Activated CD8-positive, alpha-beta T cell treated with anti-CD3 and anti-CD28 coated beads for 36 hours (primary cell): ENCODE data around the gene LIN37. TPM values are rescaled to one million over a fixed set of nuclear protein-coding genes. Genes with fewer than 3 reads are reported as not detected.

ENCODE experiments used
- ATAC-seq: fragments of 200-7000 bp; cut with Tn5 transposase; one replicate; pipeline ENCODE4 v1.10.0; 2021; ENCODE audit warnings: mild to moderate bottlenecking, moderate library complexity
- CTCF ChIA-PET: fragments of 350-600 bp; sonication (Branson Sonifier 250); formaldehyde crosslinking; loops from one replicate; lab custom pipeline; 2021; ENCODE audit warnings: antibody characterized with exemption; lab: Charles Lee
- POLR2A ChIA-PET: fragments of 350-600 bp; sonication (Branson Sonifier 250); formaldehyde crosslinking; loops from one replicate; lab custom pipeline; 2021; ENCODE audit warnings: antibody characterized with exemption; lab: Charles Lee
- DNase-seq: peaks from one replicate; pipeline ENCODE4 v3.0.0-alpha.2; 2020
- H3K27ac Mint-ChIP-seq: one replicate; pipeline ENCODE4 v1.8.0; 2021; ENCODE audit warnings: mild to moderate bottlenecking, mixed read lengths
- H3K27me3 Mint-ChIP-seq: one replicate; pipeline ENCODE4 v1.8.0; 2021; ENCODE audit warnings: mixed read lengths
- H3K36me3 Mint-ChIP-seq: one replicate; pipeline ENCODE4 v1.8.0; 2021; ENCODE audit warnings: low read depth, mixed read lengths
- H3K4me1 Mint-ChIP-seq: one replicate; pipeline ENCODE4 v1.8.0; 2021; ENCODE audit warnings: low read depth, mixed read lengths
- H3K4me3 Mint-ChIP-seq: one replicate; pipeline ENCODE4 v1.8.0; 2021; ENCODE audit warnings: mild to moderate bottlenecking, moderate library complexity, mixed read lengths
- H3K9me3 Mint-ChIP-seq: one replicate; pipeline ENCODE4 v1.8.0; 2021; ENCODE audit warnings: mixed read lengths
- intact Hi-C: fragments of 100-400 bp; cut with micrococcal nuclease; formaldehyde crosslinking; loops from one replicate; pipeline ENCODE4 v1.10.0; 2022
- total RNA-seq, 2 experiments: library from RNA; stranded (reverse); gene quantifications; one replicate each; pipeline ENCODE4 v1.2.3, GENCODE V29; 2021
- TF ChIP-seq, protein P1 (sequence below): fragments of 200-600 bp; IDR thresholded peaks from one replicate; pipeline ENCODE4 v1.8.0; 2022; ENCODE audit warnings: antibody characterized with exemption, mild to moderate bottlenecking

LIN37 gene
- total RNA-seq, 2 experiments from 2014 or later: 4.5 to 7.8 TPM

DNA sequence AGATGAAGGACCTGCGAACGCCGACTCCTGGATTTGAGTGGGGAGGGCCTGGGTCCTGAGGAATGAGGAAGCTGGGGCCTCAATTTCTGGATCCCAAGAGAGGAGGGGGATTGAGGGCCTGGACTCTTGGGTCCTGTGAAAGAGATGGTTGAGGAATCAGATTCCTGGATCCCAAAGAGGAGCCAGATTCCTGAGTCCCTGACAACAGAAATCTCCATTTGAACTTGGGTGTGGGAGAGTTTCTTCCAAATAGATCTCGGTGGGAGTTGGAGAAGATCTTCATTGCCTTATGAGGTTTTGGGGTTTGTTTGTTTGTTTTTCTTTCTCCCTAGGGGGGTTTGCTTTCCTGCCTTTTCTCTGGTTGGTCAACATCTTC, 2.3 kb upstream of the LIN37 start:
- TF ChIP-seq, protein P1, sequence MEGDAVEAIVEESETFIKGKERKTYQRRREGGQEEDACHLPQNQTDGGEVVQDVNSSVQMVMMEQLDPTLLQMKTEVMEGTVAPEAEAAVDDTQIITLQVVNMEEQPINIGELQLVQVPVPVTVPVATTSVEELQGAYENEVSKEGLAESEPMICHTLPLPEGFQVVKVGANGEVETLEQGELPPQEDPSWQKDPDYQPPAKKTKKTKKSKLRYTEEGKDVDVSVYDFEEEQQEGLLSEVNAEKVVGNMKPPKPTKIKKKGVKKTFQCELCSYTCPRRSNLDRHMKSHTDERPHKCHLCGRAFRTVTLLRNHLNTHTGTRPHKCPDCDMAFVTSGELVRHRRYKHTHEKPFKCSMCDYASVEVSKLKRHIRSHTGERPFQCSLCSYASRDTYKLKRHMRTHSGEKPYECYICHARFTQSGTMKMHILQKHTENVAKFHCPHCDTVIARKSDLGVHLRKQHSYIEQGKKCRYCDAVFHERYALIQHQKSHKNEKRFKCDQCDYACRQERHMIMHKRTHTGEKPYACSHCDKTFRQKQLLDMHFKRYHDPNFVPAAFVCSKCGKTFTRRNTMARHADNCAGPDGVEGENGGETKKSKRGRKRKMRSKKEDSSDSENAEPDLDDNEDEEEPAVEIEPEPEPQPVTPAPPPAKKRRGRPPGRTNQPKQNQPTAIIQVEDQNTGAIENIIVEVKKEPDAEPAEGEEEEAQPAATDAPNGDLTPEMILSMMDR: no peak
- DNase-seq (no peak), ATAC-seq (no peak)
- Mint-ChIP-seq H3K27ac (peak overlapping the region; percentile 97), H3K27me3 (no peaks in the 10 kb centered on the region), H3K9me3 (no peaks in the 10 kb centered on the region), H3K4me1 (peaks cover 43% of the 10 kb centered on the region), H3K36me3 (peaks cover 31% of the 10 kb centered on the region), H3K4me3 (peak overlapping the region; percentile 87)
- intact Hi-C loops: loop anchor here (5.0 kb wide), 1 partner anchor 34 kb away; no protein-coding TSS in a partner anchor
- CTCF ChIA-PET: interaction anchor here (1.4 to 4.4 kb wide), 4 partner anchors 9 to 73 kb away, joined by 3 to 18 read pairs (median 6); no protein-coding TSS in a partner anchor
- POLR2A ChIA-PET: interaction anchor here (0.9 to 7.5 kb wide), 9 partner anchors 9 to 155 kb away, joined by 3 to 99 read pairs (median 4); partner anchors contain the start of genes HSPB6 and NFKBID

DNA sequence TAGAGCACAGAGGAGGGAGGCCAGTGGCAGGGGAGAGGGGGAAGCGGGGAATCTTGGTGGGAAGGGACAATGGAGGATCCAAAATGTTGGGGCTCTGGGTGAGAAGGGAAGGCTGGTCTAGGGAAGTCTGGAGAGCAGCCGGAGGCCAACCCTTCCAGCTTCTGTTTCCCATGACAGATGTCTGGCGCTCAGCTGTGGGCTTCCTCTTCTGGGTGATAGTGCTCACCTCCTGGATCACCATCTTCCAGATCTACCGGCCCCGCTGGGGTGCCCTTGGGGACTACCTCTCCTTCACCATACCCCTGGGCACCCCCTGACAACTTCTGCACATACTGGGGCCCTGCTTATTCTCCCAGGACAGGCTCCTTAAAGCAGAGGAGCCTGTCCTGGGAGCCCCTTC, 1.8 kb upstream of the LIN37 start:
- Mint-ChIP-seq H3K27ac (peak overlapping the region; percentile 97), H3K27me3 (no peaks in the 10 kb centered on the region), H3K4me3 (peak overlapping the region; percentile 87), H3K4me1 (peaks cover 43% of the 10 kb centered on the region), H3K9me3 (no peaks in the 10 kb centered on the region), H3K36me3 (peaks cover 30% of the 10 kb centered on the region)
- intact Hi-C loops: loop anchor here (5.0 kb wide), 1 partner anchor 34 kb away; no protein-coding TSS in a partner anchor
- ATAC-seq (no peak), DNase-seq (no peak)
- TF ChIP-seq, protein P1: no peak
- POLR2A ChIA-PET: interaction anchor here (1.6 to 7.5 kb wide), 3 partner anchors 10 to 33 kb away, joined by 5 to 99 read pairs (median 19); partner anchors contain the start of gene HSPB6
- CTCF ChIA-PET: interaction anchor here (1.4 to 2.6 kb wide), 2 partner anchors 52 to 73 kb away, joined by 3 to 10 read pairs; no protein-coding TSS in a partner anchor

DNA sequence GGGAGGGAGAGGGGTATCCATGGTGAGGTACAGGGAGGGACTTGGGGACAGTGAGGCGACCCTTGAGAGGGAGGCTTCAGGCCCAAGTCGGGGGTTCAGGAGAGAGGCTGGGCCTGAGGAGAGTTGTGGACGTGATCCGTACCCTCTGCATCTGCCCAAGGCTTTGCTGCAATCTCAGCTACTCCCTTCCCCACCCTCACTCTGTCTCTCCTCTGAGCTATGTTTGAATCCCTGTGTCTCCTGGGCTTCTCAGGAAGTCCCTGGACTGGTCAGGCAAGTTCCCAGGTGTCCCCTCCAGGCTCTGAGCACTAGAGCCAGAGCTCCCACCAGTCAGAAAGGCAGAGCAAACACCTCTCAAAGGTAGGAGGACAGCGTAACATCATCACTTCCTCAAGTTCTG, 1.8 kb downstream of the LIN37 start:
- no peak for ATAC-seq
- peak overlapping the region; percentile 27 for H3K4me3 Mint-ChIP-seq
- intact Hi-C loops: no loop called here
- DNase-seq: no peak
- POLR2A ChIA-PET: interaction anchor here (0.6 to 1.6 kb wide), 3 partner anchors 9 to 37 kb away, joined by 3 to 4 read pairs (median 3); no protein-coding TSS in a partner anchor
- peaks cover 31% of the 10 kb centered on the region for H3K4me1 Mint-ChIP-seq
- peak overlapping the region; percentile 42 for H3K27ac Mint-ChIP-seq
- TF ChIP-seq, protein P1: no peak
- H3K9me3 Mint-ChIP-seq: no peaks in the 10 kb centered on the region
- CTCF ChIA-PET: interaction anchor here (1.1 kb wide), 1 partner anchor 10 kb away, joined by 3 read pairs; no protein-coding TSS in a partner anchor
- H3K27me3 Mint-ChIP-seq: peaks cover 1% of the 10 kb centered on the region
- peaks cover 13% of the 10 kb centered on the region for H3K36me3 Mint-ChIP-seq

DNA sequence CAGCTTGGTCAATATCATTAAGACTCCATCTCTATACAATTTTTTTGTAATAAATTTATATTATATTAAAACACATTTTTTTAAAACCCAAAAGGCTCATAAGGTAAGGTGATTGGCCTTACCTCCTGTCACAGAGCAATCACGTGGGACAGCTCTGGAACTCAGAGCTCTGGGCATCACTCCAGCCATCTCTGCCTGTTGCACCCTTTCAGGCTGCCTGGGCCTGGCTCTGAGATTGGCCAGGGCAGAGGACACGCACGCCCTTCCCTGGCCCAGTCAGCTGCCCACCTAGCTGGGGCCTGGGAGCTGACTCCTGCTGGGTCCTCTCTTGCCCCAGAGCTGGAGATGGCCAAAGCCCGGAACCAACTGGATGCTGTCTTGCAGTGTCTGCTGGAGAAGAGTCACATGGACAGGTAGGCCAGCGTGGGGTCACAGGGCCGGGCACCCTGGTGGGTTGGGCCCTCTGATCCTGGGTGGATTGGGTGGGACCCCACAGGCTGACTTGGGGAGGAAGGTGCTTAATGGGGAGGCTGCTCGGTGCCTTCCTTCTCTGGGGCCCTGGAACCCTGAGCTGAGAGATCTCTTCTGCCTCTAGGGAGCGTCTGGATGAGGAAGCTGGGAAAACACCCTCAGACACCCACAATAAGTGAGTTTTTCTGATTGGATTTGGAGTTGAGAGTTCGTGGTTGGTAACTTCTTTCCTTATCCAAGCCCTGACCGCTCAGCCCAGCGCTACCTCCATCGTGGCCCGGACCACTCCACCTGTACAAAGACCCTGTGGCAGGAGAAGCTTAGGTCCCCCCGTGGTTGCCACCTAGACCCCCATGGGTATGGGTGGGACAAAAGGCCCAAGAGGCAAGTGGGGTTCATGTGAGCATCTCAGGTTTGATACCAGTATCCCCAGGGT, 3.7 kb downstream of the LIN37 start:
- no peak overlapping the region for H3K4me3 Mint-ChIP-seq

More for the DNA sequence above, 3.7 kb downstream of the LIN37 start:
- intact Hi-C loops: no loop called here
- TF ChIP-seq, protein P1: no peak
- Mint-ChIP-seq H3K27me3 (peaks cover 7% of the 10 kb centered on the region), H3K27ac (no peak overlapping the region), H3K36me3 (peaks cover 20% of the 10 kb centered on the region), H3K4me1 (peaks cover 30% of the 10 kb centered on the region), H3K9me3 (no peaks in the 10 kb centered on the region)
- POLR2A ChIA-PET: interaction anchor here (0.8 to 2.3 kb wide), 5 partner anchors 9 to 37 kb away, joined by 3 to 9 read pairs (median 4); partner anchors contain the start of genes IGFLR1 and KMT2B
- CTCF ChIA-PET: interaction anchor here (0.6 to 1.2 kb wide), 3 partner anchors 39 to 203 kb away, joined by 3 to 6 read pairs (median 3); no protein-coding TSS in a partner anchor
- ATAC-seq (no peak), DNase-seq (no peak)
